HCT116 (cell line): ENCODE measurements around the gene USP8. TPM values are rescaled to one million over a fixed set of nuclear protein-coding genes. Genes with fewer than 3 reads are reported as not detected.

Experiments
- ATAC-seq: fragments of 200-7000 bp; cut with Tn5 transposase; 2 replicates; pipeline ENCODE4 v1.9.1; 2020; ENCODE audit warnings: mild to moderate bottlenecking, moderate library complexity
- BruUV-seq: library from RNA; stranded (reverse); fragments of 400-500 nt; replicated peaks from 2 replicates; lab custom pipeline; 2021; lab: Mats Ljungman, UMichigan
- CTCF ChIA-PET: fragments of 300-600 bp; sonication (Branson Sonifier 250); formaldehyde crosslinking; loops from one replicate; lab custom pipeline; 2021; ENCODE audit warnings: antibody characterized with exemption; lab: Charles Lee
- POLR2A ChIA-PET: fragments of 300-600, 350-600 bp; sonication (Branson Sonifier 250); formaldehyde crosslinking; loops from one replicate; lab custom pipeline; 2021; ENCODE audit warnings: antibody characterized with exemption; lab: Charles Lee
- RAD21 ChIA-PET, 2 experiments: fragments of 300-600 bp; sonication (Branson Sonifier 250); formaldehyde crosslinking; loops; one replicate each; lab custom pipeline; 2023; ENCODE audit warnings: low total read pairs in 2 of 2; ENCODE audit not compliant: uncharacterized antibody in 2 of 2, unreplicated experiment in 2 of 2, low non-redundant PET in 1 of 2; lab: Charles Lee
- DNase-seq: peaks from one replicate; pipeline ENCODE4 v3.0.0-alpha.2; 2010; ENCODE audit warnings: low read depth, low spot score
- H2AFZ ChIP-seq: fragments of 200-600 bp; shearing (Covaris generic), sonication (generic); 2 replicates; pipeline ENCODE4 v1.6.1; 2017; ENCODE audit warnings: low read depth, mixed run types, mixed read lengths, antibody characterized with exemption, low read length; ENCODE audit not compliant: poor library complexity, severe bottlenecking
- H3K27ac ChIP-seq: 2 replicates; pipeline ENCODE4 v1.5.1; 2012; ENCODE audit warnings: low read depth, low read length
- H3K27me3 ChIP-seq: fragments of 200-600 bp; sonication (generic); 2 replicates; pipeline ENCODE4 v1.6.1; 2016; ENCODE audit warnings: mixed run types, low read length, mixed read lengths; ENCODE audit not compliant: insufficient read depth
- H3K36me3 ChIP-seq, 2 experiments: fragments of 200-500 bp in 1 of 2; fragments of 200-600 bp in 1 of 2; sonication (Bioruptor generic) in 1 of 2; sonication (generic) in 1 of 2; 2 replicates each; pipeline versions ENCODE4 v1.5.1 to v1.6.1; 2014 to 2016; ENCODE audit warnings: low read length in 2 of 2, inconsistent platforms in 1 of 2, mixed read lengths in 1 of 2, mixed run types in 1 of 2; ENCODE audit not compliant: insufficient read depth in 2 of 2, control insufficient read depth in 1 of 2
- H3K4me1 ChIP-seq, 2 experiments: fragments of 200-600 bp in 1 of 2; sonication (generic) in 1 of 2; 2 replicates each; pipeline versions ENCODE4 v1.5.1 to v1.6.1; 2012 to 2017; ENCODE audit warnings: low read length in 2 of 2, inconsistent platforms in 1 of 2, mild to moderate bottlenecking in 1 of 2, mixed read lengths in 1 of 2, mixed run types in 1 of 2, moderate library complexity in 1 of 2; ENCODE audit not compliant: insufficient read depth in 2 of 2, control insufficient read depth in 1 of 2
- H3K4me2 ChIP-seq: fragments of 200-600 bp; sonication (generic); 2 replicates; pipeline ENCODE4 v1.6.1; 2017; ENCODE audit warnings: mixed run types, low read length, mixed read lengths
- H3K4me3 ChIP-seq, 2 experiments: fragments of 200-600 bp in 1 of 2; sonication (generic) in 1 of 2; replicated peaks in 1 of 2; 2 replicates each; pipeline ENCODE4 v1.5.1; 2011 to 2016; ENCODE audit warnings: low read length in 2 of 2, control low read depth in 1 of 2, low read depth in 1 of 2, mild to moderate bottlenecking in 1 of 2, mixed read lengths in 1 of 2, mixed run types in 1 of 2
- H3K79me2 ChIP-seq: fragments of 200-600 bp; sonication (generic); 2 replicates; pipeline ENCODE4 v1.6.1; 2017; ENCODE audit warnings: mild to moderate bottlenecking, mixed run types, low read length, moderate library complexity, mixed read lengths; ENCODE audit not compliant: insufficient read depth
- H3K9ac ChIP-seq: fragments of 200-600 bp; sonication (generic); 2 replicates; pipeline ENCODE4 v1.6.1; 2016; ENCODE audit warnings: low read length, mixed read lengths
- H3K9me2 ChIP-seq: fragments of 200-600 bp; sonication (generic), shearing (Covaris generic); 2 replicates; pipeline ENCODE4 v1.6.1; 2017; ENCODE audit warnings: mixed run types, mild to moderate bottlenecking, moderate library complexity; ENCODE audit not compliant: insufficient read depth
- H3K9me3 ChIP-seq, 2 experiments: fragments of 200-500 bp in 1 of 2; fragments of 200-600 bp in 1 of 2; sonication (Bioruptor generic) in 1 of 2; sonication (generic) in 1 of 2; 2 replicates each; pipeline ENCODE4 v1.6.1; 2014 to 2017; ENCODE audit warnings: low read length in 2 of 2, mixed read lengths in 2 of 2, inconsistent platforms in 1 of 2, low read depth in 1 of 2, mild to moderate bottlenecking in 1 of 2, mixed run types in 1 of 2, moderate library complexity in 1 of 2; ENCODE audit not compliant: control insufficient read depth in 1 of 2, insufficient read depth in 1 of 2
- H4K20me1 ChIP-seq: fragments of 200-600 bp; sonication (generic), shearing (Covaris generic); 2 replicates; pipeline ENCODE4 v1.6.1; 2017; ENCODE audit warnings: mixed run types, mild to moderate bottlenecking, moderate library complexity; ENCODE audit not compliant: insufficient read depth
- ATF3 ChIP-seq: IDR thresholded peaks from 2 replicates; pipeline ENCODE4 v1.6.1; 2012
- CEBPB ChIP-seq: IDR thresholded peaks from 2 replicates; pipeline ENCODE4 v1.6.1; 2012; ENCODE audit warnings: low read depth
- ELF1 ChIP-seq: IDR thresholded peaks from 2 replicates; pipeline ENCODE4 v1.6.1; 2012; ENCODE audit warnings: low read depth, borderline replicate concordance
- JUND ChIP-seq: IDR thresholded peaks from 2 replicates; pipeline ENCODE4 v1.6.1; 2012
- POLR2AphosphoS5 ChIP-seq: IDR thresholded peaks from 2 replicates; pipeline ENCODE4 v1.6.1; 2011; ENCODE audit warnings: mild to moderate bottlenecking, low read depth, low read length, moderate library complexity
- RAD21 ChIP-seq: IDR thresholded peaks from 2 replicates; pipeline ENCODE4 v1.6.1; 2012; ENCODE audit warnings: low read depth, mild to moderate bottlenecking
- SIN3A ChIP-seq: IDR thresholded peaks from 2 replicates; pipeline ENCODE4 v1.6.1; 2012; ENCODE audit warnings: low read depth
- SP1 ChIP-seq: IDR thresholded peaks from 2 replicates; pipeline ENCODE4 v1.6.1; 2012; ENCODE audit warnings: low read depth
- SRF ChIP-seq: IDR thresholded peaks from 2 replicates; pipeline ENCODE4 v1.6.1; 2012; ENCODE audit warnings: low read depth
- TCF7L2 ChIP-seq: IDR thresholded peaks from 2 replicates; pipeline ENCODE4 v1.7.0; 2011; ENCODE audit warnings: borderline replicate concordance, inconsistent platforms; ENCODE audit not compliant: insufficient read depth, insufficient read length; ENCODE audit errors: extremely low read depth
- YY1 ChIP-seq: IDR thresholded peaks from 2 replicates; pipeline ENCODE4 v1.6.1; 2011; ENCODE audit warnings: low read length, low read depth, moderate library complexity, mild to moderate bottlenecking; ENCODE audit not compliant: insufficient replicate concordance; ENCODE audit errors: extremely low read depth
- ZFX ChIP-seq: fragments of 450-650 bp; IDR thresholded peaks from 2 replicates; pipeline ENCODE4 v1.6.1; 2017
- ZNF274 ChIP-seq: fragments of 200-500 bp; sonication (Bioruptor generic); IDR thresholded peaks from 2 replicates; pipeline ENCODE4 v1.6.1; 2014; ENCODE audit warnings: mild to moderate bottlenecking, low read depth, low read length, inconsistent platforms
- intact Hi-C: fragments of 100-400 bp; cut with micrococcal nuclease; formaldehyde crosslinking; loops from 2 replicates; pipeline ENCODE4 v1.10.0; 2022
- total RNA-seq: library from RNA; stranded (reverse); gene quantifications from one replicate; pipeline ENCODE4 v1.2.1, GENCODE V29; 2021; ENCODE audit not compliant: unreplicated experiment
- TF ChIP-seq, protein P1 (sequence below), 3 experiments: fragments of 200-600 bp in 1 of 3; sonication (generic) in 1 of 3; IDR thresholded peaks in 2 of 3; conservative IDR thresholded peaks in 1 of 3; 2 replicates each; pipeline ENCODE4 v1.5.1; 2012 to 2017; ENCODE audit warnings: low read depth in 2 of 3, low read length in 2 of 3, antibody characterized with exemption in 1 of 3, borderline replicate concordance in 1 of 3, control low read depth in 1 of 3, mild to moderate bottlenecking in 1 of 3, mixed read lengths in 1 of 3, mixed run types in 1 of 3, moderate library complexity in 1 of 3; ENCODE audit not compliant: insufficient read depth in 1 of 3
- TF ChIP-seq, protein P2 (sequence below): IDR thresholded peaks from 2 replicates; pipeline ENCODE4 v1.6.1; 2012

The USP8 gene
- total RNA-seq, 1 experiment from 2014 or later: 67.9 TPM

- no peak for ATAC-seq
- Histone ChIP-seq H3K9me3 (no peaks in the 10 kb centered on the region), H3K79me2 (peaks cover 45% of the 10 kb centered on the region), H3K9ac (no peak overlapping the region), H2AFZ (no peak overlapping the region), H3K4me3 (no peak overlapping the region), H3K27me3 (no peaks in the 10 kb centered on the region), H4K20me1 (no peaks in the 10 kb centered on the region), H3K27ac (no peak overlapping the region), H3K36me3 (peaks cover 13 to 16% of the 10 kb centered on the region in 2 experiments), H3K4me2 (no peak overlapping the region), H3K9me2 (no peaks in the 10 kb centered on the region), H3K4me1 (no peaks in the 10 kb centered on the region)
- BruUV-seq: no TSS peak
- CTCF ChIA-PET: no interaction called here
- RAD21 ChIA-PET: no interaction called here
- POLR2A ChIA-PET: no interaction called here
- TF ChIP-seq ELF1 (no peak), ZNF274 (no peak), SIN3A (no peak), TCF7L2 (no peak), JUND (no peak)
- TF ChIP-seq, protein P1, sequence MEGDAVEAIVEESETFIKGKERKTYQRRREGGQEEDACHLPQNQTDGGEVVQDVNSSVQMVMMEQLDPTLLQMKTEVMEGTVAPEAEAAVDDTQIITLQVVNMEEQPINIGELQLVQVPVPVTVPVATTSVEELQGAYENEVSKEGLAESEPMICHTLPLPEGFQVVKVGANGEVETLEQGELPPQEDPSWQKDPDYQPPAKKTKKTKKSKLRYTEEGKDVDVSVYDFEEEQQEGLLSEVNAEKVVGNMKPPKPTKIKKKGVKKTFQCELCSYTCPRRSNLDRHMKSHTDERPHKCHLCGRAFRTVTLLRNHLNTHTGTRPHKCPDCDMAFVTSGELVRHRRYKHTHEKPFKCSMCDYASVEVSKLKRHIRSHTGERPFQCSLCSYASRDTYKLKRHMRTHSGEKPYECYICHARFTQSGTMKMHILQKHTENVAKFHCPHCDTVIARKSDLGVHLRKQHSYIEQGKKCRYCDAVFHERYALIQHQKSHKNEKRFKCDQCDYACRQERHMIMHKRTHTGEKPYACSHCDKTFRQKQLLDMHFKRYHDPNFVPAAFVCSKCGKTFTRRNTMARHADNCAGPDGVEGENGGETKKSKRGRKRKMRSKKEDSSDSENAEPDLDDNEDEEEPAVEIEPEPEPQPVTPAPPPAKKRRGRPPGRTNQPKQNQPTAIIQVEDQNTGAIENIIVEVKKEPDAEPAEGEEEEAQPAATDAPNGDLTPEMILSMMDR (IDR thresholded peaks at IDR 0.05 in 2 of 3, conservative IDR thresholded peaks at IDR 0.05 in 1 of 3; ENCODE audit: borderline replicate concordance in 1 of 3, insufficient read depth in 1 of 3, low read depth in 2 of 3, low read length in 2 of 3): no peak
- intact Hi-C loops: no loop called here
- DNase-seq: no peak
These were observed 16.7 kb downstream of the USP8 start for GRCh38 chr15:50440932-50441331.

DNA sequence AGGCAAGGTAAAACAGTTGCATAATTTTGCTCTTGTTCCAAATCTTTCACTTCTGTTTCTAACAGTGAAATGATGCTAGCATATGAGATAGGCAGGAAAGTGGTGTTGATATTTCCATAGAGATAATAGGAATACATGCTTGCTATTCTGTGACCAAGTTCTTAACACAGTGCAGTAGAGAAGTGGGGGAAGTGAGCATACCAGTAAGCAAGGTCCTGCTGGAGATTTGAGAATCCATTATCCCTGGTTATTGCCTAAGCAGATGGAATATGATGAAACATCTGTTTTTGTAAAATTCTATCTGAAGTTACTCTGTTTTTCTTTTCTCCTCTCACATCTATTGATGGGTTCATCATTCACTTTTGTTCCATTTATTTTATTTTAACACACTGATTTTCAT is 28.7 kb downstream of the USP8 start:
- Histone ChIP-seq H2AFZ (no peak overlapping the region), H3K9me3 (no peaks in the 10 kb centered on the region), H3K4me1 (no peaks in the 10 kb centered on the region), H3K9me2 (no peaks in the 10 kb centered on the region), H3K27me3 (no peaks in the 10 kb centered on the region), H3K9ac (no peak overlapping the region), H3K27ac (no peak overlapping the region), H3K79me2 (peaks cover 26% of the 10 kb centered on the region), H4K20me1 (no peaks in the 10 kb centered on the region), H3K36me3 (peaks cover 4% of the 10 kb centered on the region in 2 experiments; a peak in 1 of 4 replicates), H3K4me2 (no peak overlapping the region), H3K4me3 (no peak overlapping the region)
- no TSS peak for BruUV-seq
- ATAC-seq: no peak
- ChIA-PET CTCF (no interaction called here), POLR2A (no interaction called here), RAD21 (no interaction called here)
- DNase-seq: no peak
- intact Hi-C loops: no loop called here
- TF ChIP-seq ATF3 (no peak), SP1 (no peak), RAD21 (no peak), ZFX (no peak), YY1 (no peak), ELF1 (no peak), SRF (no peak), POLR2AphosphoS5 (no peak), CEBPB (no peak)
- TF ChIP-seq, protein P1 (IDR thresholded peaks at IDR 0.05 in 2 of 3, conservative IDR thresholded peaks at IDR 0.05 in 1 of 3; ENCODE audit: borderline replicate concordance in 1 of 3, insufficient read depth in 1 of 3, low read depth in 2 of 3, low read length in 2 of 3): no peak
- TF ChIP-seq, protein P2, sequence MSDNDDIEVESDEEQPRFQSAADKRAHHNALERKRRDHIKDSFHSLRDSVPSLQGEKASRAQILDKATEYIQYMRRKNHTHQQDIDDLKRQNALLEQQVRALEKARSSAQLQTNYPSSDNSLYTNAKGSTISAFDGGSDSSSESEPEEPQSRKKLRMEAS: no peak
